Measurements from ENCODE around the gene ILDR1. TPM values are rescaled to one million over a fixed set of nuclear protein-coding genes. Genes with fewer than 3 reads are reported as not detected.
"Not testable (repeated sequence)": the region's sequence is repeated elsewhere in the genome, so short reads cannot be mapped to it uniquely, and the experiment has no call there.

ILDR1 gene
- total RNA-seq, 4 donors from 2014 or later, result not detected

GRCh38 chr3:122060040-122060698 lies 38.1 kb upstream of the ILDR1 start:
- DNase-seq (ENCODE audit: low spot score) (no peak), ATAC-seq (ENCODE audit: low FRiP score) (no peak)
- no peak for TF ChIP-seq CTCF (IDR thresholded peaks at IDR 0.05)

GRCh38 chr3:122058294-122058693 lies 36.2 kb upstream of the ILDR1 start:
- no peak for ATAC-seq (ENCODE audit: low FRiP score)
- no peak for DNase-seq (ENCODE audit: low spot score)
- no peak for TF ChIP-seq CTCF (IDR thresholded peaks at IDR 0.05)

GRCh38 chr3:122057671-122058070 lies 35.6 kb upstream of the ILDR1 start:
- no peak for TF ChIP-seq CTCF (IDR thresholded peaks at IDR 0.05)
- no peak for ATAC-seq (ENCODE audit: low FRiP score)

GRCh38 chr3:122055215-122055614 lies 33.2 kb upstream of the ILDR1 start, which contains the start of gene CD86:
TSS of gene CD86 (plus strand) at chr3:122055362. CDS start at chr3:122055490, 128 bp downstream.
- no peak for ATAC-seq (ENCODE audit: low FRiP score)
- TF ChIP-seq CTCF (IDR thresholded peaks at IDR 0.05), result no peak
- no peak for DNase-seq (ENCODE audit: low spot score)

More at GRCh38 chr3:122057671-122058070, 35.6 kb upstream of the ILDR1 start:
- DNase-seq (ENCODE audit: low spot score), result no peak

GRCh38 chr3:122052968-122053367 lies 30.9 kb upstream of the ILDR1 start:
- ATAC-seq (ENCODE audit: low FRiP score), result no peak
- DNase-seq (ENCODE audit: low spot score), result no peak
- TF ChIP-seq CTCF (IDR thresholded peaks at IDR 0.05), result no peak

GRCh38 chr3:122047773-122048172 lies 25.7 kb upstream of the ILDR1 start:
- not testable (repeated sequence) for DNase-seq (ENCODE audit: low spot score); ATAC-seq (ENCODE audit: low FRiP score)

- ATAC-seq (ENCODE audit: low FRiP score); DNase-seq (ENCODE audit: low spot score): not testable (repeated sequence)
Measured at GRCh38 chr3:122047296-122047695, 25.2 kb upstream of the ILDR1 start.

- DNase-seq (ENCODE audit: low spot score) (no peak), ATAC-seq (ENCODE audit: low FRiP score) (no peak)
- no peak for TF ChIP-seq CTCF (IDR thresholded peaks at IDR 0.05)
Measured at GRCh38 chr3:122033023-122033422, 11.0 kb upstream of the ILDR1 start.

Measured in omental fat pad (tissue), 4 donors.